OCI-LY7 (cell line): Measurements from ENCODE around the gene CRACR2B. TPM values are rescaled to one million over a fixed set of nuclear protein-coding genes. Genes with fewer than 3 reads are reported as not detected.

Source experiments
- BruUV-seq: library from RNA; stranded (reverse); fragments of 400-500 nt; replicated peaks from 2 replicates; lab custom pipeline; 2021; lab: Mats Ljungman, UMichigan
- CTCF ChIA-PET: fragments of 300-600 bp; sonication (Branson Sonifier 250); formaldehyde crosslinking; loops from one replicate; lab custom pipeline; 2022; ENCODE audit warnings: antibody characterized with exemption; ENCODE audit not compliant: unreplicated experiment; lab: Charles Lee
- POLR2A ChIA-PET: fragments of 300-600 bp; sonication (Branson Sonifier 250); formaldehyde crosslinking; loops from one replicate; lab custom pipeline; 2022; ENCODE audit warnings: antibody characterized with exemption; lab: Charles Lee
- DNase-seq: peaks from one replicate; pipeline ENCODE4 v3.0.0-alpha.2; 2015; ENCODE audit warnings: low spot score
- H2AFZ ChIP-seq: fragments of 200-600 bp; sonication (generic), shearing (Covaris generic); 2 replicates; pipeline ENCODE4 v1.6.1; 2014; ENCODE audit warnings: mild to moderate bottlenecking, antibody characterized with exemption, low read length, moderate library complexity
- H3K27ac ChIP-seq: fragments of 200-600 bp; sonication (generic); 2 replicates; pipeline ENCODE4 v1.5.1; 2014; ENCODE audit warnings: mixed run types, low read depth, mild to moderate bottlenecking, moderate library complexity, low read length, inconsistent platforms; ENCODE audit not compliant: poor library complexity, severe bottlenecking
- H3K36me3 ChIP-seq: fragments of 200-600 bp; sonication (generic); 2 replicates; pipeline ENCODE4 v1.6.1; 2014; ENCODE audit warnings: mild to moderate bottlenecking, antibody characterized with exemption, low read length, moderate library complexity, mixed read lengths; ENCODE audit not compliant: insufficient read depth
- H3K4me1 ChIP-seq: fragments of 200-600 bp; sonication (generic); 2 replicates; pipeline ENCODE4 v1.5.1; 2014; ENCODE audit warnings: mild to moderate bottlenecking, low read length; ENCODE audit not compliant: insufficient read depth, poor library complexity, severe bottlenecking
- H3K4me2 ChIP-seq: fragments of 200-600 bp; sonication (generic); 2 replicates; pipeline ENCODE4 v1.6.1; 2014; ENCODE audit warnings: mild to moderate bottlenecking, low read length
- H3K4me3 ChIP-seq: fragments of 200-600 bp; sonication (generic); 2 replicates; pipeline ENCODE4 v1.5.1; 2014; ENCODE audit warnings: mild to moderate bottlenecking, low read depth, low read length; ENCODE audit not compliant: poor library complexity, severe bottlenecking
- H3K79me2 ChIP-seq: fragments of 200-600 bp; sonication (generic); 2 replicates; pipeline ENCODE4 v1.6.1; 2016; ENCODE audit warnings: low read depth, mild to moderate bottlenecking, low read length, moderate library complexity, mixed read lengths; ENCODE audit not compliant: insufficient read depth
- H3K9me2 ChIP-seq: fragments of 200-600 bp; sonication (generic); 2 replicates; pipeline ENCODE4 v1.6.1; 2016; ENCODE audit warnings: mild to moderate bottlenecking, low read length, mixed read lengths; ENCODE audit not compliant: insufficient read depth
- H3K9me3 ChIP-seq: fragments of 200-600 bp; sonication (generic); 2 replicates; pipeline ENCODE4 v1.6.1; 2014; ENCODE audit warnings: mild to moderate bottlenecking, mixed run types, low read length, mixed read lengths
- H4K20me1 ChIP-seq: fragments of 200-600 bp; sonication (generic); 2 replicates; pipeline ENCODE4 v1.6.1; 2014; ENCODE audit warnings: mild to moderate bottlenecking, antibody characterized with exemption, low read length, moderate library complexity, mixed read lengths; ENCODE audit not compliant: insufficient read depth
- EZH2phosphoT487 ChIP-seq: fragments of 200-600 bp; sonication (generic); IDR thresholded peaks from 2 replicates; pipeline ENCODE4 v1.6.1; 2018; ENCODE audit warnings: low read depth, borderline replicate concordance, mild to moderate bottlenecking, mixed run types, antibody characterized with exemption, low read length, moderate library complexity, mixed read lengths
- intact Hi-C: fragments of 100-400 bp; cut with micrococcal nuclease; formaldehyde crosslinking; loops from one replicate; pipeline ENCODE4 v1.10.0; 2022; ENCODE audit not compliant: unreplicated experiment
- total RNA-seq, 2 experiments: library from RNA; depleted of rRNA in 1 of 2; stranded (reverse); fragments of >200 nt in 1 of 2; shearing (Covaris generic) in 1 of 2; gene quantifications; 2 replicates each; pipeline ENCODE4 v1.2.3, GENCODE V29; 2014 to 2022
- TF ChIP-seq, protein P1 (sequence below): fragments of 200-600 bp; sonication (generic); conservative IDR thresholded peaks from 2 replicates; pipeline ENCODE4 v1.5.1; 2014; ENCODE audit warnings: mild to moderate bottlenecking, antibody characterized with exemption, low read length, moderate library complexity, mixed read lengths

Gene CRACR2B
- total RNA-seq, 2 experiments from 2014 or later: 2.8 to 20.1 TPM

DNA sequence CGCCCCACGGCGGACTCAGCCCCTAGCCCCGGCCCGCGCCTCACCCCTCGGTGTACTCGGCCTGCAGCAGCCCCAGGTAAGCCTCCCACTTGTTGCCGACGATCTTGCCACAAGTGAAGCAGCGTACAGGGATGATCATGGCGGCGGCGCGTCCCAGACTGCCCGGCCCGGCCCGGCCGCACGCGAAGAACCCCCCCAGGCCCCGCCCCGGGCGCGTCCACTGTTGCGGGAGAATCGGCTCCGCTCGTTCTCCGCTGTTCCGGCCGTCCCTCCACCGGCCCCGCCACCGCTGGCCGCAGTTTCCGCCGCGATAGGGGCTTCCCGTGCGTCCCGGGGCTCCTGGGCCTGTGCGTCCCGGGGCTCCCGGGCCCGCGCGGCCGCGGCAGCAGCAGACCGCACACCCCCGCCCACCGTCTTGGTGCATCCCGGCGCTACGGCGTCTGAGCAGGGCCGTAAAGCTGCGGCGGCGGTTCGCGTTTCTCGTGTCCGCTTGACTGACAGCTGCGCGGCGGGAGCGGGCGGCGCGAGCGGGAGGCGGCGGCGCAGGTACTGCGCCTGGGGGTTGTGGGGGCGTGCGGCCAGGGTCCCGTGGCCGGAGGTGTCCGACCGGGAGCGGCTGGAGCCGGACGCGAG is 14.8 kb downstream of the CRACR2B start, which contains the start of the genes POLR2L and TSPAN4:
POLR2L (minus strand) TSS at position 160 of the 633 bp plus-strand sequence; CDS start at position 139, 21 bp downstream.
TSPAN4 (plus strand) TSS at position 483 of the 633 bp plus-strand sequence. CDS start 7,453 bp downstream, outside the sequence.
- intact Hi-C loops: loop anchor here (2.0 kb wide), 1 partner anchor 34 kb away; the partner anchor contains the start of gene RPLP2
- CTCF ChIA-PET: interaction anchor here (0.5 to 0.6 kb wide), 2 partner anchors 436 to 603 kb away, joined by 3 read pairs; no protein-coding TSS in a partner anchor
- POLR2A ChIA-PET: interaction anchor here (0.6 to 1.3 kb wide), 3 partner anchors 12 to 24 kb away, joined by 3 to 4 read pairs (median 4); partner anchors contain the start of gene PNPLA2
- H3K4me3 ChIP-seq: peak within 1 kb of the TSS; percentile 89
- H3K27ac ChIP-seq: peak within 1 kb of the TSS; percentile 54
- TF ChIP-seq, protein P1, sequence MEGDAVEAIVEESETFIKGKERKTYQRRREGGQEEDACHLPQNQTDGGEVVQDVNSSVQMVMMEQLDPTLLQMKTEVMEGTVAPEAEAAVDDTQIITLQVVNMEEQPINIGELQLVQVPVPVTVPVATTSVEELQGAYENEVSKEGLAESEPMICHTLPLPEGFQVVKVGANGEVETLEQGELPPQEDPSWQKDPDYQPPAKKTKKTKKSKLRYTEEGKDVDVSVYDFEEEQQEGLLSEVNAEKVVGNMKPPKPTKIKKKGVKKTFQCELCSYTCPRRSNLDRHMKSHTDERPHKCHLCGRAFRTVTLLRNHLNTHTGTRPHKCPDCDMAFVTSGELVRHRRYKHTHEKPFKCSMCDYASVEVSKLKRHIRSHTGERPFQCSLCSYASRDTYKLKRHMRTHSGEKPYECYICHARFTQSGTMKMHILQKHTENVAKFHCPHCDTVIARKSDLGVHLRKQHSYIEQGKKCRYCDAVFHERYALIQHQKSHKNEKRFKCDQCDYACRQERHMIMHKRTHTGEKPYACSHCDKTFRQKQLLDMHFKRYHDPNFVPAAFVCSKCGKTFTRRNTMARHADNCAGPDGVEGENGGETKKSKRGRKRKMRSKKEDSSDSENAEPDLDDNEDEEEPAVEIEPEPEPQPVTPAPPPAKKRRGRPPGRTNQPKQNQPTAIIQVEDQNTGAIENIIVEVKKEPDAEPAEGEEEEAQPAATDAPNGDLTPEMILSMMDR: no peak
- H3K4me2 ChIP-seq: peak within 1 kb of the TSS; percentile 83
- H3K79me2 ChIP-seq: peaks cover 18% of the 10 kb centered on the region
- no TSS peak for BruUV-seq
- peak; percentile 95 for DNase-seq
- H3K4me1 ChIP-seq: peaks cover 26% of the 10 kb centered on the region
- H2AFZ ChIP-seq: peak within 1 kb of the TSS; percentile 57
- no peaks in the 10 kb centered on the region for H3K9me3 ChIP-seq
- peaks cover 10% of the 10 kb centered on the region; the same call in 1 of the 2 replicates for H4K20me1 ChIP-seq
- H3K9me2 ChIP-seq: no peaks in the 10 kb centered on the region
- peaks cover 31% of the 10 kb centered on the region for H3K36me3 ChIP-seq

DNA sequence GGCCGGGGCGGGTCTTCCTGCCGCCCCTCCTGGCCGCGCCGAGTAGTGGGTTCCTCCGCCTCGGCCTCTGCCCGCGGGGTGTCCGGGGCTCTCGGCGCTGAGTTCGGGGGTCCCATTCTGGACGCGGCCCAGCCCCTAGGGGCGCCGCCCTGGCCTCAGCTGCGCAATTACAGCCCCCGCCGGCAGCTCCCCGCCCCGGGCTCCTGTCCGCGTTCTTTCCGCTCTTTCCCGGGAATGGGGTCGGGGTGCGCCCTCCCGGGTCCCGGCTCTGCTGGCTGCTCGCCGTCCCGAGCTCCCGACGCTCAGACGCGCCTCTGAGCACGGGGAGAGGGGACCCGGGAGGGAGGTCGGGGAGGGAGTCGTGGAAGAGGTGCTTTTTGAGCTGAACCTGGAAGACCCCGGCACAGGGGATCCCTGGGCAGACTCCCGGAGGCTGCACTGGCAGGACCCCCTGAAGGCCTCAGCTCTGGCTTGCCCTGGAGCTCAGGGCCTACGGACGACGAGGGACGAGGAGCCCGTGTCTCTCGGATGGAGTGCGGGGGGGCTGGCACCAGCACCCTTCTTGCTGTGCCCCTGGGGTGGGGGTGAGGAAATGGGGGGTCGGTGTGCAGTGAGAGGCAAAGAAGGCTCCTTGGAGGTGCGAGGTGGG is 15.5 kb downstream of the CRACR2B start:
- no peak overlapping the region for H3K27ac ChIP-seq
- H3K9me3 ChIP-seq: no peaks in the 10 kb centered on the region
- CTCF ChIA-PET: interaction anchor here (0.5 to 0.6 kb wide), 2 partner anchors 33 to 436 kb away, joined by 3 to 4 read pairs; no protein-coding TSS in a partner anchor
- H3K36me3 ChIP-seq: peaks cover 24% of the 10 kb centered on the region
- peaks cover 18% of the 10 kb centered on the region for H3K79me2 ChIP-seq
- no TSS peak for BruUV-seq
- DNase-seq: no peak
- H3K4me3 ChIP-seq: peak overlapping the region; percentile 89
- H2AFZ ChIP-seq: peak overlapping the region; percentile 57
- intact Hi-C loops: loop anchor here (2.0 kb wide), 1 partner anchor 34 kb away; the partner anchor contains the start of gene RPLP2
- TF ChIP-seq, protein P1: peak; percentile 39; the same call in 1 of the 2 replicates
- TF ChIP-seq EZH2phosphoT487: no peak
- peaks cover 10% of the 10 kb centered on the region; the same call in 1 of the 2 replicates for H4K20me1 ChIP-seq
- POLR2A ChIA-PET: interaction anchor here (0.6 to 1.3 kb wide), 6 partner anchors 13 to 641 kb away, joined by 3 to 5 read pairs (median 4); partner anchors contain the start of gene PNPLA2
- peak overlapping the region; percentile 83 for H3K4me2 ChIP-seq
- peaks cover 27% of the 10 kb centered on the region for H3K4me1 ChIP-seq
- H3K9me2 ChIP-seq: no peaks in the 10 kb centered on the region
